Peyer's patch (tissue), 4 donors: ENCODE results near the gene NTRK2. TPM values are rescaled to one million over a fixed set of nuclear protein-coding genes. Genes with fewer than 3 reads are reported as not detected.
A peak's percentile ranks its signal among the peaks of the same experiment; 100 is the strongest.

Source experiments
- DNase-seq, 3 donors: peaks; one replicate each; pipeline ENCODE4 v3.0.0-alpha.2; 2017 to 2019
- H3K27ac ChIP-seq, 4 donors: fragments of 200-600 bp; sonication (generic); one replicate each; pipeline ENCODE4 v1.5.1; 2016 to 2019
- H3K27me3 ChIP-seq, 2 donors: fragments of 200-600 bp; sonication (generic); one replicate each; pipeline ENCODE4 v1.5.1; 2019
- H3K36me3 ChIP-seq, 3 donors: fragments of 200-600 bp; sonication (generic); one replicate each; pipeline ENCODE4 v1.5.1; 2016 to 2019
- H3K4me1 ChIP-seq, 4 donors: fragments of 200-600 bp; sonication (generic); one replicate each; pipeline ENCODE4 v1.5.1; 2016 to 2019
- H3K4me3 ChIP-seq, 4 donors: fragments of 200-600 bp; sonication (generic); 1 replicate in 3 of 4; 2 replicates in 1 of 4; pipeline ENCODE4 v1.5.1; 2016 to 2019; ENCODE audit warnings: mild to moderate bottlenecking in 1 of 4
- H3K9me3 ChIP-seq, 4 donors: fragments of 200-600 bp; sonication (generic); one replicate each; pipeline ENCODE4 v1.5.1; 2016 to 2019; ENCODE audit warnings: mild to moderate bottlenecking in 1 of 4
- CTCF ChIP-seq, 6 experiments: fragments of 450-650 bp in 4 of 6; fragments of 200-600 bp in 2 of 6; sonication (generic) in 1 of 6; IDR thresholded peaks; one replicate each; pipeline ENCODE4 v1.5.1; 2017 to 2019; ENCODE audit warnings: antibody characterized with exemption in 6 of 6, mild to moderate bottlenecking in 3 of 6, moderate library complexity in 1 of 6
- POLR2A ChIP-seq, 2 donors: fragments of 450-650 bp; IDR thresholded peaks; one replicate each; pipeline ENCODE4 v1.5.1; 2017; ENCODE audit warnings: antibody characterized with exemption in 2 of 2, mild to moderate bottlenecking in 2 of 2, moderate library complexity in 2 of 2
- total RNA-seq, 4 donors: library from RNA; depleted of rRNA; stranded (reverse); fragments of >200 nt; gene quantifications; one replicate each; pipeline ENCODE4 v1.1.0, GENCODE V29; 2016

The NTRK2 gene
- total RNA-seq, 4 donors from 2014 or later = 0.35 to 1.7 (median 0.84) TPM

- no peaks in the 10 kb centered on the region for H3K9me3 ChIP-seq
- TF ChIP-seq POLR2A (IDR thresholded peaks at IDR 0.05) (no peak), CTCF (IDR thresholded peaks at IDR 0.05) (no peak)
- peak in 1 of 3 donors; percentile 61 for DNase-seq
- H3K4me3 ChIP-seq = no peak overlapping the region
- no peak overlapping the region for H3K27ac ChIP-seq
- no peaks in the 10 kb centered on the region for H3K4me1 ChIP-seq
- no peaks in the 10 kb centered on the region for H3K36me3 ChIP-seq
- no peaks in the 10 kb centered on the region for H3K27me3 ChIP-seq
These were observed 258.9 kb downstream of the NTRK2 start for GRCh38 chr9:84928419-84928818.

GRCh38 chr9:84929068-84929467, 259.5 kb downstream of the NTRK2 start:
- TF ChIP-seq POLR2A (IDR thresholded peaks at IDR 0.05) (no peak), CTCF (IDR thresholded peaks at IDR 0.05) (no peak)
- Histone ChIP-seq H3K4me3 (no peak overlapping the region), H3K27me3 (no peaks in the 10 kb centered on the region), H3K27ac (no peak overlapping the region), H3K36me3 (no peaks in the 10 kb centered on the region), H3K9me3 (no peaks in the 10 kb centered on the region), H3K4me1 (no peaks in the 10 kb centered on the region)
- no peak for DNase-seq

DNA sequence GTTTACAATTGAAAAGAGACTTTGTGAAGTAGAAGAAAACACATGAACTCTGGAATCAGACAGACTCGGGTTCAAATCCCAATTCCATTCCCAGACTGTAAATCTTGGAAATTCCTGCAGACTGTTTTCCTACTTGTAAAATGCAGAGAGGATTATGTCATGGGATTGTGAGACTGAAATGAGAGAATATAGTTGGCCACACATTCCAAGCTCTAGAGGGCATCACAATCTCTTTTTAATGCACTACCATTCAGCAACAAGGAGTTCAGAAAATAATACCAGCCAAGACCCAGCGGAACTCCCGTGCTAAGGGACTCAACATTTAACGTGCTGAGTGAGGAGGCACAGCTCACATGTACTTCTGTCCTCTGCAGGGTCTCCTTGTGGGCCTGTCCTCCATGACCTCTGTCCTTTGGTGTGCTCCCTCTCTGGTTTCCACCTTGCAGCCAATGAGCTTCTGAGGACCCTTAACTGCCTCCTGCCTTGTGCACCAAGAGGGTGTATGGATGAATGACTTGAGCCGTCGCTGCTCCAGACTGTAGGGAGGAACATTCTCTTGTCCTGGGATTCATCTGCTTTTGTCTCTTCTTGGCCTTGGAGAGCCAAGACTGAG, 263.5 kb downstream of the NTRK2 start:
- no peak overlapping the region for H3K4me3 ChIP-seq
- H3K36me3 ChIP-seq = no peaks in the 10 kb centered on the region
- TF ChIP-seq CTCF (IDR thresholded peaks at IDR 0.05) (peak in 2 of 6 experiments; percentile 4 to 10), POLR2A (IDR thresholded peaks at IDR 0.05) (no peak)
- H3K27me3 ChIP-seq = no peaks in the 10 kb centered on the region
- DNase-seq = no peak
- H3K27ac ChIP-seq = no peak overlapping the region
- no peaks in the 10 kb centered on the region for H3K9me3 ChIP-seq
- H3K4me1 ChIP-seq = no peaks in the 10 kb centered on the region

DNA sequence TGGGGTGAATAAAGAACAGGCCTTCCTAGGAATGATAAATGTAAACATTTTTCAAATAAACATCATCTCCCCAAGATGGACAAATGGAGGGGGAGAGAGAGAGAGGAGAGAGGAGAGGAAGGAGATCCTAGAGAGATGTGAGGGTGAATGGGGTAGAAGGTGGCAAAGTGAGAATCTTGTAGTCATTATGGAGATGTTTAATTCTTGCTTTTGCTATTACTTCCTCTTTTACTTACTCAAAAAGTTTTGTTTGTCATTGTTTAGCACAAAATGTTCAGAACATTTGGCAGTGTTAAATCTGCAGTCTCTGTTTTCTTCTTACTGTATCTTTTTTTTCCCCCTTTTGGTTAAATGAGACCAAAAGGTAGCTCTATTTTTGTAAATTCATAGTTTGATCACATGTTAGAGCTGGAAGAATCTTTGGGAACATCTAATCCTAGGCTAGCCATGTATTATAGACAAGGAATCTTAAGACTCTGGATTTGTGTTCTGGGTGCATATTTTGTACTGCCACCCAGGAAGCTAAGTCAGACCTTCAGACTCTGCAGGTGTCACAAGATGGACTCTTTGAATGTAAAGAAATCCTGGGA, 266.1 kb downstream of the NTRK2 start:
- TF ChIP-seq POLR2A (IDR thresholded peaks at IDR 0.05) = no peak
- H3K27ac ChIP-seq = no peak overlapping the region
- no peaks in the 10 kb centered on the region for H3K4me1 ChIP-seq
- H3K27me3 ChIP-seq = no peaks in the 10 kb centered on the region
- H3K9me3 ChIP-seq = no peaks in the 10 kb centered on the region
- H3K36me3 ChIP-seq = no peaks in the 10 kb centered on the region
- no peak for DNase-seq
- H3K4me3 ChIP-seq = no peak overlapping the region

DNA sequence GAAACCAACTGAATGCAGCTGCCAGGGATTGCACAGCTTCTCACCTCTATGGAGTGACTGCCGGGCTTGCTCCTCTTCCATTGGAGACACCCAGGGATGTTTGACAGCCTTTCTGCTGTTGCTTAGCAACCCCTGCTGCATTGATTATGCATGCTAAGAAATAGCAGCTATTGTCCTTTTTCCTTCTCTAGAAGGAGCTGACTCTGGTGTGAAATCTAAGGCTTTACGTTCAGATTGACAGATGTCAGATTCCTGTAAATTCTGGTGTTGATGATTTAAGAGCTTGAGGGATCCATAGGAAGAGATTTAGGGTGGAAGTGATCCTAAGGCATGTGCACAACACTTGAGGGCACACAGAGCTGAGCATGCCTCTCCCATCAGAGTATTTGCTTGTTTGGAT, 267.7 kb downstream of the NTRK2 start:
- DNase-seq = no peak
- Histone ChIP-seq H3K9me3 (no peaks in the 10 kb centered on the region), H3K27me3 (no peaks in the 10 kb centered on the region), H3K36me3 (no peaks in the 10 kb centered on the region), H3K4me1 (no peaks in the 10 kb centered on the region), H3K4me3 (no peak overlapping the region), H3K27ac (no peak overlapping the region)
- TF ChIP-seq CTCF (IDR thresholded peaks at IDR 0.05) (no peak), POLR2A (IDR thresholded peaks at IDR 0.05) (no peak)

GRCh38 chr9:84937581-84937980, 268.1 kb downstream of the NTRK2 start:
- no peak overlapping the region for H3K4me3 ChIP-seq
- H3K27ac ChIP-seq = no peak overlapping the region
- no peaks in the 10 kb centered on the region for H3K27me3 ChIP-seq
- no peak for TF ChIP-seq CTCF (IDR thresholded peaks at IDR 0.05)
- no peak for TF ChIP-seq POLR2A (IDR thresholded peaks at IDR 0.05)
- H3K4me1 ChIP-seq = no peaks in the 10 kb centered on the region
- H3K9me3 ChIP-seq = no peaks in the 10 kb centered on the region
- H3K36me3 ChIP-seq = no peaks in the 10 kb centered on the region
- DNase-seq = no peak
